CD14-positive monocyte (primary cell): Measurements from ENCODE around the gene TBC1D4. TPM values are rescaled to one million over a fixed set of nuclear protein-coding genes. Genes with fewer than 3 reads are reported as not detected.

ENCODE experiments used
- DNase-seq, 3 donors: peaks; one replicate each; pipeline ENCODE4 v3.0.0-alpha.2; 2011 to 2022
- H2AFZ ChIP-seq: 2 replicates; pipeline ENCODE4 v1.6.0; 2012; ENCODE audit warnings: mild to moderate bottlenecking, low read depth, low read length, inconsistent platforms; ENCODE audit not compliant: insufficient read depth, poor library complexity, severe bottlenecking
- H3K27ac ChIP-seq, 2 donors: 1 replicate in 1 of 2; 2 replicates in 1 of 2; pipeline ENCODE4 v1.5.1; 2012 to 2013; ENCODE audit warnings: low read length in 2 of 2, control low read depth in 1 of 2, inconsistent platforms in 1 of 2, low read depth in 1 of 2, mild to moderate bottlenecking in 1 of 2
- H3K27me3 ChIP-seq, 2 donors: one replicate each; pipeline versions ENCODE4 v1.6.0 to v1.6.1; 2011 to 2013; ENCODE audit warnings: low read length in 2 of 2; ENCODE audit not compliant: control insufficient read depth in 2 of 2, insufficient read depth in 2 of 2
- H3K36me3 ChIP-seq, 2 donors: replicated peaks in 1 of 2; 1 replicate in 1 of 2; 2 replicates in 1 of 2; pipeline versions ENCODE4 v1.5.1 to v1.6.1; 2012 to 2013; ENCODE audit warnings: low read length in 2 of 2, control low read depth in 1 of 2, inconsistent platforms in 1 of 2, mild to moderate bottlenecking in 1 of 2; ENCODE audit not compliant: insufficient read depth in 2 of 2, control insufficient read depth in 1 of 2
- H3K4me1 ChIP-seq, 2 donors: 1 replicate in 1 of 2; 2 replicates in 1 of 2; pipeline versions ENCODE4 v1.5.1 to v1.6.1; 2012 to 2013; ENCODE audit warnings: low read length in 2 of 2, control low read depth in 1 of 2, inconsistent platforms in 1 of 2, mild to moderate bottlenecking in 1 of 2, moderate library complexity in 1 of 2; ENCODE audit not compliant: insufficient read depth in 2 of 2, control insufficient read depth in 1 of 2
- H3K4me2 ChIP-seq: replicated peaks from 2 replicates; pipeline ENCODE3; 2012; ENCODE audit warnings: low read length, moderate library complexity, mild to moderate bottlenecking; ENCODE audit not compliant: poor library complexity, severe bottlenecking; ENCODE audit errors: extremely low read depth
- H3K4me3 ChIP-seq, 3 experiments: fragments of 200-600 bp in 1 of 3; sonication (generic) in 1 of 3; replicated peaks in 1 of 3; 1 replicate in 2 of 3; 2 replicates in 1 of 3; pipeline ENCODE4 v1.5.1; 2011 to 2013; ENCODE audit warnings: low read length in 3 of 3, mild to moderate bottlenecking in 3 of 3, control low read depth in 2 of 3, low read depth in 2 of 3, inconsistent platforms in 1 of 3, moderate library complexity in 1 of 3
- H3K79me2 ChIP-seq: 2 replicates; pipeline ENCODE4 v1.6.0; 2012; ENCODE audit warnings: mild to moderate bottlenecking, control low read depth, inconsistent platforms, low read length, moderate library complexity; ENCODE audit not compliant: insufficient read depth
- H3K9ac ChIP-seq: 2 replicates; pipeline ENCODE4 v1.6.0; 2017; ENCODE audit warnings: low read length, mild to moderate bottlenecking; ENCODE audit not compliant: insufficient read depth, poor library complexity, severe bottlenecking
- H3K9me3 ChIP-seq, 2 donors: replicated peaks in 1 of 2; 1 replicate in 1 of 2; 2 replicates in 1 of 2; pipeline versions ENCODE4 v1.5.1 to v1.6.1; 2012 to 2013; ENCODE audit warnings: low read length in 2 of 2, control low read depth in 1 of 2; ENCODE audit not compliant: control insufficient read depth in 1 of 2, insufficient read depth in 1 of 2
- H4K20me1 ChIP-seq: 2 replicates; pipeline ENCODE4 v1.6.0; 2012; ENCODE audit warnings: mild to moderate bottlenecking, low read length, control low read depth, moderate library complexity; ENCODE audit not compliant: insufficient read depth
- H3K27ac Mint-ChIP-seq, 7 donors: one replicate each; pipeline ENCODE4 v1.8.0; 2020; ENCODE audit warnings: mild to moderate bottlenecking in 7 of 7, mixed read lengths in 7 of 7, moderate library complexity in 6 of 7, inconsistent platforms in 2 of 7
- H3K27me3 Mint-ChIP-seq, 3 donors: one replicate each; pipeline ENCODE4 v1.8.0; 2021 to 2022; ENCODE audit warnings: low read depth in 3 of 3, mild to moderate bottlenecking in 3 of 3, mixed read lengths in 3 of 3, moderate library complexity in 3 of 3, inconsistent platforms in 1 of 3
- H3K36me3 Mint-ChIP-seq, 2 donors: one replicate each; pipeline ENCODE4 v1.8.0; 2020; ENCODE audit warnings: mixed read lengths in 2 of 2, inconsistent platforms in 1 of 2, mild to moderate bottlenecking in 1 of 2
- H3K4me1 Mint-ChIP-seq: one replicate; pipeline ENCODE4 v1.8.0; 2020; ENCODE audit warnings: mild to moderate bottlenecking, mixed read lengths
- H3K4me3 Mint-ChIP-seq, 2 donors: one replicate each; pipeline ENCODE4 v1.8.0; 2020; ENCODE audit warnings: mild to moderate bottlenecking in 2 of 2, mixed read lengths in 2 of 2, moderate library complexity in 1 of 2
- H3K9me3 Mint-ChIP-seq, 7 donors: one replicate each; pipeline ENCODE4 v1.8.0; 2020 to 2022; ENCODE audit warnings: mixed read lengths in 7 of 7, mild to moderate bottlenecking in 6 of 7, moderate library complexity in 6 of 7, inconsistent platforms in 2 of 7
- CTCF ChIP-seq: fragments of 200-600 bp; IDR thresholded peaks from one replicate; pipeline ENCODE4 v1.8.0; 2022; ENCODE audit warnings: antibody characterized with exemption, mild to moderate bottlenecking
- WGBS: methylation state at CpG from one replicate; pipeline ENCODE4 v1.1.5; 2013; ENCODE audit warnings: missing lambda C conversion rate; ENCODE audit not compliant: insufficient coverage; 5-methylcytosine and 5-hydroxymethylcytosine counted together
- intact Hi-C, 2 donors: fragments of 100-400 bp; cut with micrococcal nuclease; formaldehyde crosslinking; loops; one replicate each; pipeline versions ENCODE4 v1.15.0 to v1.15.1; 2023
- polyA plus RNA-seq, 3 donors: library from polyadenylated mRNA; depleted of rRNA in 1 of 3; unstranded in 2 of 3; stranded (reverse) in 1 of 3; fragments of 300-500 nt in 2 of 3; fragments of >200 nt in 1 of 3; fragmentation: Illumina TruSeq in 2 of 3; gene quantifications; 1 replicate in 2 of 3; 2 replicates in 1 of 3; pipeline ENCODE4 v1.2.3, GENCODE V29; 2012 to 2021

Gene TBC1D4
- polyA plus RNA-seq, 3 donors: 2.0 to 6.7 (median 2.5) TPM

GRCh38 chr13:75514080-75514995 is 32.4 kb upstream of the TBC1D4 start:
- no CpG with 5 or more reads among the region's 3 CpGs for WGBS

GRCh38 chr13:75513271-75513670 is 31.3 kb upstream of the TBC1D4 start:
- Histone ChIP-seq H3K9ac (no peak overlapping the region), H3K27ac (no peak overlapping the region), H3K4me1 (peaks cover 25% of the 10 kb centered on the region in 2 donors), H3K27me3 (no peaks in the 10 kb centered on the region), H3K4me2 (no peak overlapping the region), H4K20me1 (no peaks in the 10 kb centered on the region), H3K4me3 (no peak overlapping the region), H3K9me3 (peaks cover 0 to 1% of the 10 kb centered on the region in 2 donors), H3K36me3 (no peaks in the 10 kb centered on the region), H3K79me2 (no peaks in the 10 kb centered on the region), H2AFZ (no peak overlapping the region)
- Mint-ChIP-seq H3K27me3 (no peaks in the 10 kb centered on the region), H3K36me3 (no peaks in the 10 kb centered on the region), H3K27ac (peak overlapping the region in 5 of 7 donors; percentile 18 to 79 (median 34)), H3K9me3 (peaks cover 0 to 19% (median 4%) of the 10 kb centered on the region in 7 donors), H3K4me3 (no peak overlapping the region), H3K4me1 (peaks cover 26% of the 10 kb centered on the region)
- WGBS: 0% methylated on average over 1 of the region's 5 CpGs
- no peak for TF ChIP-seq CTCF
- DNase-seq: peak; percentile 12 to 32 (median 25)
- intact Hi-C loops: no loop called here

More at GRCh38 chr13:75514080-75514995, 32.4 kb upstream of the TBC1D4 start:
- H3K4me1 Mint-ChIP-seq: peaks cover 24% of the 10 kb centered on the region
- H3K4me1 ChIP-seq: peaks cover 24 to 25% of the 10 kb centered on the region in 2 donors
- H3K27ac Mint-ChIP-seq: peak overlapping the region in 2 of 7 donors; percentile 31 to 66
- H3K4me3 Mint-ChIP-seq: no peak overlapping the region
- no peak overlapping the region for H3K27ac ChIP-seq
- H3K9ac ChIP-seq: no peak overlapping the region
- no peak for DNase-seq
- intact Hi-C loops: no loop called here
- no peak for TF ChIP-seq CTCF
- no peaks in the 10 kb centered on the region for H3K27me3 Mint-ChIP-seq
- H3K27me3 ChIP-seq: no peaks in the 10 kb centered on the region
- no peaks in the 10 kb centered on the region for H3K79me2 ChIP-seq
- peaks cover 0 to 12% of the 10 kb centered on the region in 2 donors for H3K9me3 ChIP-seq
- no peaks in the 10 kb centered on the region for H3K36me3 ChIP-seq
- no peaks in the 10 kb centered on the region for H4K20me1 ChIP-seq
- H3K36me3 Mint-ChIP-seq: no peaks in the 10 kb centered on the region
- H3K4me3 ChIP-seq: no peak overlapping the region
- H3K9me3 Mint-ChIP-seq: peaks cover 3 to 27% (median 11%) of the 10 kb centered on the region in 7 donors
- no peak overlapping the region for H2AFZ ChIP-seq
- H3K4me2 ChIP-seq: no peak overlapping the region
